ENCODE measurements around the gene MS4A8.
"Not testable (repeated sequence)": the region's sequence is repeated elsewhere in the genome, so short reads cannot be mapped to it uniquely, and the experiment has no call there.

Gene MS4A8, protein sequence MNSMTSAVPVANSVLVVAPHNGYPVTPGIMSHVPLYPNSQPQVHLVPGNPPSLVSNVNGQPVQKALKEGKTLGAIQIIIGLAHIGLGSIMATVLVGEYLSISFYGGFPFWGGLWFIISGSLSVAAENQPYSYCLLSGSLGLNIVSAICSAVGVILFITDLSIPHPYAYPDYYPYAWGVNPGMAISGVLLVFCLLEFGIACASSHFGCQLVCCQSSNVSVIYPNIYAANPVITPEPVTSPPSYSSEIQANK

DNA sequence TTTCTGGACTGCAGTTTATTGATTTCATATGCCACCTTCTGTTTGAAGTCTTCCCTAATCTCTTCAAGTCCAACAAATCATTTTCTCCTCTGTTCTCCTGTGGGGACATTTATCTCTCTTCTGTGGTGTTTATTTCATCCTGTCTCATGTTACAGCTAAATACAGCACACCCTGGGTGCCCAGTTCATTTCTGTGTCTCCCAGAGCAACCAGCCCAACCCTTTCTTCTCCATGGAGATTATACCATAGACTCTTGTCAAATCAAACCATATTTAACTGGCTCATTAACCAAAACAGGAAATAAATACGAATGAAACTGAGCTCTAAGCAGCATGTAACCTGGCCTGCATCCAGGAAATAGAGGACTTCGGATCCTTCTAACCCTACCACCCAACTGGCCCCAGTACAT lies at the start of gene MS4A8:
Gene MS4A8, plus strand, starts transcription at position 329 of the 408 bp plus-strand sequence. CDS start 1,249 bp downstream, outside the sequence.
- no peak for DNase-seq (ENCODE audit: low read depth in 2 of 2)

DNA sequence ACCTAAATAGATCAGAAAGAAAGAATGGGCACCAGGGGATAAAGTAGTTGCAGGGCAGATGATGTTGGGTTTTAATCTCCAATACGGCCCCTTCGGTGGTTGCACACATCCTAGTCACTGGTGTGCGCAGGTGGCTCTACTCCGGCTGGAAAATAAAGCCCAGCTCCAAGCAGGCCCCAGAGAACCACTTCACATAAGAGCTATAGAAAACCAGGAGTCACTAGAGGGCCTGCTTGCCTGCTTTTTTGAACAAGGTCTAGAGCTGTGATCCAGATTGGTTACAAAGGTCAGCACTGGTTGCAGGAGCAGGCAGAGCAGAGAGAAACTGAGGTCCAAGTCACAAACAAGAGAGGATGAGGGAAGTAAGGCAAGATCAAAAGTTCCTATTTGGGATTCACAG lies 41.5 kb upstream of the MS4A8 start:
- DNase-seq (ENCODE audit: low read depth in 2 of 2): no peak

DNA sequence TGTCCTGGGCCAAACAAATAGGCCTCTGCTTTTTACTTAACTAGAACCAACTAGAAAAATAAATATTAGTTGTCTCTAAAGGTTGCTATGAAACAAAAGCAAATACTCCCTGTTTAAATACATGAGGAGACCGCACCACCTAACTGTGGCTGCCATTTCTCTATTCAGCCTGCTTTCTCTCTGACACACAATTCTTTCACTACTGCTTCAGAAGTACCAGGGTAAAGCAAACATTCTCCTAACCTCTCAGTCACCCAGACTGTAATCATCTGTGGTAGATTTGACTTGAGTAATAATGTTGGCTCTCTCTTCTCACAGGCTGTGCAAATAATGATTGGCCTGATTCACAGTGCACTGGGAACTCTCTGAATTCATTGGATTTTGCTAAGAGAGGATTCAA lies 41.0 kb upstream of the MS4A8 start:
- no peak for DNase-seq (ENCODE audit: low read depth in 2 of 2)

DNA sequence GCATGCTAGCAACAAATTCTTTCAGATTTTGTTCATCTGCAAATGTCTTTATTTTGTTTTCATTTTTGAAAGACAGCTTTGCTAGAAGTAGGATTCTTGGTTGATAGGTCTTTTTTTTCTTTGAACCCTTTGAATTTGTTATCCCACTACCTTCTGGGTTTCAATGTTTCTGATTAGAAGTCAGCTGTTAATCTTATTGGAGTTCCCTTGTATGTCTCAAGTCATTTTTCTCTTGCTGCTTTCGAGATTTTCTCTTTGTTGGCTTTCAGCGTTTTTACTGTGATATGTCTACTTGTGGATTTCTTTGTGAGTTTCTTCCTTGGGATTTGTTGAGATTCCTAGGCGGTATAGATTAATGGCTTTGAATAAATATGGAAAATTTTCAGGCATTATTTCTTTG lies 27.2 kb upstream of the MS4A8 start:
- DNase-seq (ENCODE audit: low read depth in 2 of 2): no peak

DNA sequence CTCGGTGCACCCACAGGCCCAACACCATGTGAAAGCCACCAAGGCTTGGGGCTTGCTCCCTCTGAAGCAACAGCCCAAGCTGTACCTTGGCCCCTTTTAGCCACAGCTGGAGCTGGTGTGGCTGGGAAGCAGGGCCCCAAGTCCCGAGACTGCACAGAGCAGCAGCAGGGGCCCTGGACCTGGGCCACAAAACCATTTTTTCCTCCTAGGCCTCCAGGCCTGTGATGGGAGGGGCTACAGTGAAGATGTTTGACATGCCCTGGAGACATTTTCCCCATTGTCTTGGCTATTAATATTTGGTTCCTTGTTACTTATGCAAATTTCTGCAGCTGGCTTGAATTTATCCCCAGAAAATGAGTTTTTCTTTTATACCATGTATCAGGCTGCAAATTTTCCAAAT lies 21.2 kb upstream of the MS4A8 start:
- DNase-seq (ENCODE audit: low read depth in 2 of 2): not testable (repeated sequence)

DNA sequence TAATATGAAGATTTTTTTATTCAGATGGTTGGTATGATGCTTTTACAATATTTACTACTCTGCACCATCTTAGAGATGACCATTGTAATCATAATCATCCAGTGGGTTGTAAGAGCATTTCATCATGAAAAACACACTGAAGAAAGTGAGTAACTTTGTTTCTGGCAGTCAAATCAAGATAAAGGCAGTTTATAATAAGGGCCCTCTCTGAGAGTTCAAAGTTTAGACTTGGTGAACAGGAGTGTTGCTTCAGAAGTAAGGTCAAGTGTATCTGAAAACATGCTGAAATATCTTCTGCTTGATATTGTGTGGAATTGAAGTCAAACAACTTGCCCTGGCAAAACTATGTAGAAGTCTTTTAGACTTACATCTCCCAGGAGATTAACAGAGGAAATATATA lies 19.5 kb upstream of the MS4A8 start:
- no peak for DNase-seq (ENCODE audit: low read depth in 2 of 2)

DNA sequence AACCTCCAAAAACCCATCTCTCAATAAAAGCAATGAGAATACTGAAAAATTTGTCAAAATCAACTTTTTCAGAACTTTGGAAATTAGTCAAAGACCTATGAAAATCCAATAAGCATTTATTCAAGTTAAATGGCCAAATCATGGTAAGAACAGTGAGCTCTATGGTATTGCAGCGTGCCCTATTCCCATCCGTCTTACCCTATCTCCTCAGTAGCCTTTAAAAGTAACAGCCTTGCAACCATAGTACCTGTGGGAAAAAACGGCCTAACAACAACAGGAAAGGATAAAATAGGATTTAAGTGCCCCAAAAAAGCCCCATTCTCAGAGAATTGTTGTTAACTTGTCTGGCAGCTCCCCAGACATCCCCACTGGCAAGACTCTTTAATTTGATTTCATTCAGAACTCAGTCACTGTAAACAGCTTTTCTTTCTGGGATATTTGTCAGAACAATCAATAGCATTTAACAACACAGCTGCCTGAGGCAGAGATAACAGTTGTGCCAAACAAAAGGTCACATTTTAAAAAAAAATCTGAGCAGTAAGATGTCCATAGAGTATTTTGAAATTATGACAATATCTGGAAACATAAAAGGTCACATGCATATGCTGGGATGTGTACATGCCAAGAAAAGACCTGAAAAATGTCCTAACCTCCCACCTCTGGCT lies 18.8 kb upstream of the MS4A8 start:
- DNase-seq (ENCODE audit: low read depth in 2 of 2): no peak

DNA sequence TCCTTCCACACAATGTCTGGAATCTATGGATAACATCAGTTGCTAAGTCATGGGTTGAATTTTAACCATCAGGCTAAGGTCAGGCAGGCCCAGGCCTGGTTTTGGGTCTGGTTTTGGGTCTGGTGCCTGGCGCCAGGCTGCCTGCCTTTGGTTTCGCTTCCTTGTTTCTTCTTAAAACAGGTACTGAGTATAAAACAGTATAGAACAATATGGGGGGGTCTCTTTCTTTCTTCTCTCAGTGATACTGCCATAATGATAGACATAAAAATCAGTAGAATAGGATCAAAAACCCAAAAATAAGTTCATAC lies 14.9 kb upstream of the MS4A8 start:
- DNase-seq (ENCODE audit: low read depth in 2 of 2): not testable (repeated sequence)

DNA sequence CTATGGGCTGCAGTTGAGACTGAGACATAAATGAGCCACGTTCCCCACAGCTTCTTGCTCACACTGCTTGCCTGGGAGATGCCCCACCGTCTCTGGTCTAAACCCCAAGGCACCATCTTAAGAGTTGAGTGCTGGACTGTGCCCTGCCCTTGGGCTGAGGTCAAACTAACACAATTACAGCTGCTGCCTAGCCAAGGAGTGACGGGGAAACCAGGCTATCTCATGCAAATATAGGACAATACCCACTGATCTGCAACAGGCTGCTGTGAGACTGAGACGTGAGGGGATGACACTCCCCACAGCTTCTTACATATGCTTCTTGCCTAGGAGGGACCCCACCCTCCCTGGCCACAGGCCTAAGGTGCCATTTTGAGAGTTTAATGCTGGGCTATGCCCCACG lies 7.8 kb upstream of the MS4A8 start:
- no peak for DNase-seq (ENCODE audit: low read depth in 2 of 2)

DNA sequence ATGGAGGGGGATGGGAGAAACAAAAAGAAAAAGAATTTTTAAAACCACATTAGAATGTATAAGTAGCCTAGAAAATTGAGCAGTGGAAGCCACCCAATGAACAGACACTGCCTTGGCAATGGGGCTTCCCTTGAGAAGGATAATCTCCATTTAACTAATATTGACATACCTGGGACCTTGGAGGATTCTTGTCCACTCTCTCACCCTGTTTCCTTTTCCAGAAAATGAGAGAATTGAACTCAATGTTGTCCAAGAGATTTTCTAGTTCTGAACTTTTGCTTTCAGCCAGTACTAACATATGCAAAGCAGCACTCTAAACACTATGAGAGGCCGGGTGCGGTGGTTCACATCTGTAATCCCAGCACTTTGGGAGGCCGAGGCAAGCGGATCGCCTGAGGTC lies 524 bp downstream of the MS4A8 start:
- no peak for DNase-seq (ENCODE audit: low read depth in 2 of 2)

DNA sequence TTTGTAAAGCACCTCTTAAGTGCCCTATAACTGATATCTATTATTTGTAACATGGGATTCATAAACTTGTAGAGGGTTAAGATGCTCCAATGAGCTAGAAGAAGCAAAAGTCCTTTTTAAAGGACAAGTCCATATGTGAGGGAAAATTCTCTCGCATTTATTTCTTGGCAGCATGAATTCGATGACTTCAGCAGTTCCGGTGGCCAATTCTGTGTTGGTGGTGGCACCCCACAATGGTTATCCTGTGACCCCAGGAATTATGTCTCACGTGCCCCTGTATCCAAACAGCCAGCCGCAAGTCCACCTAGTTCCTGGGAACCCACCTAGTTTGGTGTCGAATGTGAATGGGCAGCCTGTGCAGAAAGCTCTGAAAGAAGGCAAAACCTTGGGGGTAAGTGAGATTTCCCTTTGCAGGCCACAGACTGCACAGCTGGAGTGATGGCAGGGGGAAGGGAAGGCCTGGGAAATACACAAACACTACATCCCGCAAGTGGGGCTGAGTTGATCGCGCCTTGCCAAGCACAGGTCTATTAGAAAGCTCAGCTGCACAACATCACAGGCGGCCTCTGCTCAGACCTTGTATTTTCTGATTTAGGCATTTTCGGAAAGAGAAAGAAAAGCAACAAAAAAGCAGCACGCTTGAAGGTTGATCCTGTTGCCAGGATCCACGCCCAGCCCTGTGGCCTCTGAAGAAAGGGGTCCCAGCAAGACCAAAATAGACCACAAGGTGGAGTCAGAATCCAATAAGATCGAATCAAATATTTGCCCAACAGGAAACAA lies 1.5 kb downstream of the MS4A8 start:
- no peak for DNase-seq (ENCODE audit: low read depth in 2 of 2)

DNA sequence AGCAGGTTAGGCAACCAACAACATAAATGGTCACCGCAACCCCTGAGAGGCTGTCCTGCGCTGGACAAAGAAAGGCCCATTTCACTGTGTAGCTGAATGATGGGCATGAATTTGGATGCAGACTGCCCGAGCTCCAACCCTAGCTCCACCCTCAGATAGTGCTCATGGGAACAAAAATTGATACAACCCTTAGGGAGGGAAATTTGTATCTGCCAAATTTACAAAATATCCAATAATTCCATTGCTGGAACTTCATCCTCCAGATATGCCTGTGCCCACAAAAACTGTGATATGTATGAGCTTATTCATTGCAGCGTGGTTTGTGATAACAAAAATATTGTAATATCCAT lies 2.0 kb downstream of the MS4A8 start:
- DNase-seq (ENCODE audit: low read depth in 2 of 2): no peak

DNA sequence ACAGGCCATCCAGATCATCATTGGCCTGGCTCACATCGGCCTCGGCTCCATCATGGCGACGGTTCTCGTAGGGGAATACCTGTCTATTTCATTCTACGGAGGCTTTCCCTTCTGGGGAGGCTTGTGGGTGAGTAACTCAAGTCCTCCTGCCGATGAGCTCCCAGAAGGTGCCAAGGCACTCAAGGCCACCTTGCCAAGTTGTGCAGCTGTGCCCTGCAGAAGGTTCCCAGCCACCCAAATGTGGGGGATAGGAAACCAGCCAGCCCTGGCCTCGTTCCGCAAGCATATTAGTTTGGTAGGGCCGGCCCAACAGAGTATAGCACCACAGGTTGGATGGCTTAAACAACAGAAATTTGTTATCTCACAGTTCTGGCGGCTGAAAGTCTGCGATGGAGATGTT lies 4.0 kb downstream of the MS4A8 start:
- no peak for DNase-seq (ENCODE audit: low read depth in 2 of 2)

DNA sequence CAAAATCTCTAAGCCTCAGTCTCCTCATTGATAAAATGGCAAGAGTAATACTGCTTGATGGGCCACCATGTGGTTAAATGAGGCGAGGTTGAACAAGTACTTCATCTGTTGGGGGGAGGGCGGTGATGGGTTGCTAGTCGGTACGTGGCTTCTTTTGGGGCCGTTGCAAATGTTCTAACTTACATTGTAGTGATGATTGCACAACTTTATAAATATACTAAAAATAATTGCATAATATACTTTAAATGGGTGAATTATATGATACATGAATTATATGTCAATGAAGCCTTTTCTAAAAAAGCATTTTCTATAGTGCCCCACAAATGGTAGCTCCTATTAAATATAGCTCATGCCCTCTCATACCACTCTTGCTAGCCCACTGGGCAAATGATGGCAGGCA lies 6.5 kb downstream of the MS4A8 start:
- DNase-seq (ENCODE audit: low read depth in 2 of 2): no peak

DNA sequence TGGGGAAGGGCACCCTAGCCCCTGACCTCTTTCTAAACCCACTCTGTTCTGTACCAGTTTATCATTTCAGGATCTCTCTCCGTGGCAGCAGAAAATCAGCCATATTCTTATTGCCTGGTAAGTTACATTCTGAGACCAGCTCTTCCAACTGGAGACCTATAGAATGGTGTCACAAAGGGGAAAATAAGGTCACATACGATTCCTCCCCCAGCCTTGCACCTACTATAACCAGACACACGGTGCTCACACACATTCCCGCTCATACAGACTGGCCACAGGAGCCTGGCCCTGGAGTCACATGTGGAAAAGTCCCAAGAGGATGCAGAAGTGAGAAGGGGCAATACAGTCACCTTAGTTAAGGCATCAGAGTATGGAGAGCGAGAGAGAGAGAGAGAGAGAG lies 7.5 kb downstream of the MS4A8 start:
- DNase-seq (ENCODE audit: low read depth in 2 of 2): no peak

DNA sequence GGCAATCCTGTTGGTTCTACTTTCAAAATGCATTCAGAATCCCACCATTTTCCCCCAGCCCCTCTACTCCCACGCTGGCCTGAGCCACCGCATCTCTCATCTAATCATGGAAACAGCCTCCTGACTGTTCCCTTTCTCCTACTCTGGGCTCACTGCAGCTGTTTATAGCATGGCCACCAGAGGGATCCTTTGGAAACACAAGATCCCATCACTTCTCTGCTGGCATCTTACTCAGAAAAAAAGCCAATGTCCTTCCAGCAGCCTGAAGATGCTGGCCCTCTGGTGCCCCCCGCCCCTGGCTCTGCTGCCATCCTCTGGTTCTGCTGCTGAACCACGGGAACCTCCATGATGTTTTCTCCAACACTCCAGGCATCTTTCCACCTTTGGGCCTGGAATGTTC lies 11.1 kb downstream of the MS4A8 start:
- no peak for DNase-seq (ENCODE audit: low read depth in 2 of 2)

DNA sequence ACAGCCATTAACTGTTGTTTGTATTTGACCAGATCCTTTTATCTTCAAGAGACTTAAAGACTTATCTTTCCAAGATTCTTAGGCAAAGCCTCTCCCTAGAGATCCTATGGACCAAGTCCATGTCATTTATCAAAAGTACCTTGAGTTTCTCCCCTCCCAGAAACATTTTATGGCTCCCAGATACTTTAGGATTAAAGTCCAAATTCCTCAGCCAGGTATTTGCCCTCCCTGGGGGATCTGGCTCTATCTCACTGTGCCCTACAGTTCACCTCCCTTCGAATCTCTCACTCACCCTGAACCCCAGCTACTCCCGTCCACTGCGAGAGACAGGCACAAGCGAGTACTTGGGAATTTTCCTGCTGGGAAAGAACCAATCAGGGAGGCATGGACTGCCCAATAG lies 11.9 kb downstream of the MS4A8 start:
- no peak for DNase-seq (ENCODE audit: low read depth in 2 of 2)

DNA sequence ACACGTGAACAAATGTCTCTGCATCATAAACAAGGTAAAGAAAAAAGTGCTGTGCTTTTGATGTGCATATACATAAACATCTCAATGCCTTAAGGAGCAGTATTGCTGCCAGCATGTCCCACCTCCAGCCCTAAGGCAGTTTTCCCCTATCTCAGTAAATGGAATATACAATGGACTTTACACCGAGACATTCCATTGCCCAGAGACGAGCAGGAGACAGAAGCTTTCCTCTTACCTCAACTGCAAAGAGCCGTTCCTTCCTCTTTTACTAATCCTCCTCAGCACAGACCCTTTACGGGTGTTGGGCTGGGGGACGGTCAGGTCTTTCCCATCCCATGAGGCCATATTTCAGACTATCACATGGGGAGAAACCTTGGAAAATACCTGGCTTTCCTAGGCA lies 14.0 kb downstream of the MS4A8 start:
- not testable (repeated sequence) for DNase-seq (ENCODE audit: low read depth in 2 of 2)

DNA sequence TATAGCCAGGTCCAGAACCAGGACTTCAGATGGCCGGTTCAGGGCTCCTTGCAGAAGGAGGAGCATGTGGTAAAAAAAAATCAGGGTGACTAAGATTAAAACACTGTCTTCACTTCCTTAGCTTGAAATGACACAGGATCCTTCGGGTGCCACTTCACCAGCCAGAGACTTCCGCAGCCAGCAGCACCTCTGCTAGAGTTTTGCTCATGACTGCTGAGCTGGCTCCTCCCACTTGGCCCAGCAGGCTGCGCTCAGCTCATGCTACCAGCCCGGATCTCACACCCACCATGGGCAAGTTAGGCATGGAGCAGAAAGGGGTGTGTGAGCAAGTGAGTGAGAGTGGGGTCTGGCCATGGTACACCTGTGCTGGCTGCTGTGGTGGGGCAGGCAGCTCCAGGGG lies 18.5 kb downstream of the MS4A8 start:
- DNase-seq (ENCODE audit: low read depth in 2 of 2): no peak

DNA sequence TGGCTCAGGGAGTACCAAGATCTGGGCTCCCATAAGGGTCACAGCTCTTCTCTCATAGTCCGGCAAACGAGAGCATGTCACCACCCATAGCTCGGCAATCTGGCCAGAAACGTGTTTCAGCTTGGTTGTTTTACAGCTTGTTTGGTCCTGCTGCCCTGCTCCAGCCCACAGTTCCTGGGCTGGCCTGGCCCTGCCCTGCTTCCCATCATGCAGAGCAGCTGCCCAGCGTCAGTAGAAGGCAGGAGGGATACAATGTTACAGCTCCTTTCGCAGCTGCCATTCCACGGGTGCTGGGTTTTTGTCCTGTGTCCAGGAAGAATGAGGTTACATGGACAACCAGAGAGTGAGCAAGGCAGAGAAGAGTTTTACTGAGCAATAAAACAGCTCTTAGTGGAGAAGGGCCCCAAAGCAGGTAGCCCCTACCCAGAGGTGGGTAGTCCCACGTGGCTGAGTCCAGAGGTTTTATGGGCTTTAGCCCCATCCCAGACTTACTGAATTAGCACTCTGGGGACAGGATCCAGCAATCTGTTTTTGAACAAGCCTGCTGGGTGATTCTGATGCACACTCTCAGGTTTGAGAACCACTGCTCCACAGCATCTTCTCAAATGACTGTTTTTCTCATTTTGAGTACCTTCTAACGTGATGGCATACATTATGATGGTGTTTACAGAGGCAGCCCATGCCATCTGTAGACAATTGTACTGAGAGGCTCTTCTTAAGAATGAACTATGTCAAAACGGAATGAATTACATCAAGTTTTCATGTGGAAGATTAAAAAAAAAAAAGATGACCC lies 19.3 kb downstream of the MS4A8 start:
- no peak for DNase-seq (ENCODE audit: low read depth in 2 of 2)

DNA sequence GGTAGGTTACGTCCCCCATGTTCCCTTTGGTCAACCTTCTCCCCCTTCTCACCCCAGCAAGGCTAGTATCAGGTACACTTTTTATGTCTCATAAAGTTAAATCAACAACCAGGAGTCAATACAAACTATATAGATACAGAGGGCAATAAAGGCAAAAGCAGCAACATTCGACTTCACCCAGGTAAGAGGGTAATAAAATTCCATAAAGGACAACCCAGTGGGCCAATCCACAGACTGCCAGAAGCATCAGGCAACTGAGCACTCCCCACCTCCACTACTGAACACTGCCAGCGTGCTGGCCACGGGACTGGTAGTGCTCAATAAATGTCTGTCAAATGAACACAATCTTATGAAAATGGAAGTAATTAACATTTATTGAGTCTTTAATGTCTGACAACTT lies 20.0 kb downstream of the MS4A8 start:
- no peak for DNase-seq (ENCODE audit: low read depth in 2 of 2)

DNA sequence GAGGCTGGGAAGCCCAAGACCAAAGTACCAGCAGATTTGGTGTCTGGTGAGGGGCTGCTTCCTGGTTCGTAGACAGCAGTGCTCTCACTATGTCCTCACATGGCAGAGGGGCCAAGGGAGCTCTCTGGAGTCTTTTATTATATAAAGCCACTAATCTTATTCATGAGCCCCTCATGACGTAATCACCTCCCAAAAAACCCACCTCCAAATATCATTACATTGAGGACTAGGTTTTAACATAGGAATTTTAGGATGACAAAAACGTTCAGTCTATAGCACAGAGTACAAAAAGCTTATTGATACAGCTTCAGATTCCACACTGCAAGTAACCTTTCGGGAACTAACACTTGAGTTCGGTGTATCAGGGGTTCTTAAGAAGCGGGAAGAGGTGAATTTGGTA lies 21.0 kb downstream of the MS4A8 start:
- no peak for DNase-seq (ENCODE audit: low read depth in 2 of 2)

DNA sequence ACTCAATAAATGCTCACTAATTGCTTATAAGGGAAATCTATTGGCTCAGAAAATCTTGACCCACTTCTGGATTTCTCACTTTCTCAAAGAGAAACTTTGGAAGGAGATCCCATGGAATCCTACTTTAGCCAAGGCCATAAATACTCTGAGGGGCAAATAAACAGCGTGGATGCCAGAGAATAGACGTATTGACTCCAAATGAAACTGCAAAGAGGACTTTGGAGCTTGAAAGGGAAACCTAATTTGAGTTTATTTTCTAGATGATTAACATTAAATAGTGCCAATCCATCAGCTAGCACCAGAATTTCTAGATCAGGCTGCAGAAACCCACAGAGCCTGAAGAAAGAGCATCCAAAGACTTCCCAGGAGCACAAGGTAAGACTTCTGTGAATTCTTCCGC lies 25.0 kb downstream of the MS4A8 start, which contains the start of gene MS4A18:
Gene MS4A18, plus strand, starts transcription at position 301 of the 400 bp plus-strand sequence.
- no peak for DNase-seq (ENCODE audit: low read depth in 2 of 2)
